ENCODE measurements around the gene PRRC2A.

Gene PRRC2A

GRCh38 chr6:31633447-31633846, 12.9 kb downstream of the PRRC2A start:
- TF ChIP-seq CTCF (conservative IDR thresholded peaks at IDR 0.05; ENCODE audit: low read depth, low read length), result no peak
- DNase-seq (ENCODE audit: low read depth), result no peak
- no peak overlapping the region for H3K4me3 ChIP-seq (ENCODE audit: low read length)

- H3K4me3 ChIP-seq (ENCODE audit: low read length), result no peak overlapping the region
- no peak for TF ChIP-seq CTCF (conservative IDR thresholded peaks at IDR 0.05; ENCODE audit: low read depth, low read length)
- DNase-seq (ENCODE audit: low read depth), result no peak
Measured at GRCh38 chr6:31634131-31634530, 13.6 kb downstream of the PRRC2A start.

- H3K4me3 ChIP-seq (ENCODE audit: low read length), result no peak overlapping the region
- no peak for TF ChIP-seq CTCF (conservative IDR thresholded peaks at IDR 0.05; ENCODE audit: low read depth, low read length)
- no peak for DNase-seq (ENCODE audit: low read depth)
Measured at GRCh38 chr6:31634969-31635575, 14.6 kb downstream of the PRRC2A start.

GRCh38 chr6:31636698-31637596, 16.4 kb downstream of the PRRC2A start:
- H3K4me3 ChIP-seq (ENCODE audit: low read length), result no peak overlapping the region
- no peak for DNase-seq (ENCODE audit: low read depth)
- TF ChIP-seq CTCF (conservative IDR thresholded peaks at IDR 0.05; ENCODE audit: low read depth, low read length), result no peak

GRCh38 chr6:31639043-31639442, 18.5 kb downstream of the PRRC2A start:
- no peak for TF ChIP-seq CTCF (conservative IDR thresholded peaks at IDR 0.05; ENCODE audit: low read depth, low read length)
- H3K4me3 ChIP-seq (ENCODE audit: low read length), result no peak overlapping the region
- DNase-seq (ENCODE audit: low read depth), result no peak

- H3K4me3 ChIP-seq (ENCODE audit: low read length), result no peak overlapping the region
- DNase-seq (ENCODE audit: low read depth), result no peak
- TF ChIP-seq CTCF (conservative IDR thresholded peaks at IDR 0.05; ENCODE audit: low read depth, low read length), result no peak
Measured at GRCh38 chr6:31639449-31639861, 18.9 kb downstream of the PRRC2A start.

- TF ChIP-seq CTCF (conservative IDR thresholded peaks at IDR 0.05; ENCODE audit: low read depth, low read length), result no peak
- no peak for DNase-seq (ENCODE audit: low read depth)
- H3K4me3 ChIP-seq (ENCODE audit: low read length), result no peak overlapping the region
Measured at GRCh38 chr6:31640612-31641011, 20.1 kb downstream of the PRRC2A start.
